ENCODE data around the gene RSPH10B. TPM values are rescaled to one million over a fixed set of nuclear protein-coding genes. Genes with fewer than 3 reads are reported as not detected.
"Not testable (repeated sequence)": the region's sequence is repeated elsewhere in the genome, so short reads cannot be mapped to it uniquely, and the experiment has no call there.

The RSPH10B gene
- total RNA-seq, 1 donor from 2014 or later, result not detected

- DNase-seq (ENCODE audit: low read depth), result peak; percentile 94
- TF ChIP-seq CTCF (IDR thresholded peaks at IDR 0.05; ENCODE audit: insufficient read depth, low read length, poor library complexity, severe bottlenecking), result peak; percentile 10
- H3K27me3 ChIP-seq (ENCODE audit: control insufficient read depth, insufficient read depth, low read length), result no peaks in the 10 kb centered on the region
- peak within 1 kb of the TSS; percentile 72 for H3K4me3 ChIP-seq (ENCODE audit: low read depth, low read length)
- H3K36me3 ChIP-seq (ENCODE audit: control insufficient read depth, insufficient read depth, low read length), result no peaks in the 10 kb centered on the region
Observed at GRCh38 chr7:6008668-6009611, 38.5 kb upstream of the RSPH10B start, which contains the start of the genes AIMP2 and PMS2. TSS of gene AIMP2 (plus strand) at chr7:6009272. CDS start at chr7:6009364, 92 bp downstream. TSS of gene PMS2 (minus strand) at chr7:6009049. CDS start at chr7:6009019, 30 bp downstream.

GRCh38 chr7:6007835-6008590 lies 37.5 kb upstream of the RSPH10B start:
- not testable (repeated sequence) for DNase-seq (ENCODE audit: low read depth); H3K36me3 ChIP-seq (ENCODE audit: control insufficient read depth, insufficient read depth, low read length); H3K27me3 ChIP-seq (ENCODE audit: control insufficient read depth, insufficient read depth, low read length)
- H3K4me3 ChIP-seq (ENCODE audit: low read depth, low read length), result peak overlapping the region; percentile 72

GRCh38 chr7:6007386-6007785 lies 36.9 kb upstream of the RSPH10B start:
- DNase-seq (ENCODE audit: low read depth), result no peak
- no peaks in the 10 kb centered on the region for H3K36me3 ChIP-seq (ENCODE audit: control insufficient read depth, insufficient read depth, low read length)
- no peak for TF ChIP-seq CTCF (IDR thresholded peaks at IDR 0.05; ENCODE audit: insufficient read depth, low read length, poor library complexity, severe bottlenecking)
- H3K27me3 ChIP-seq (ENCODE audit: control insufficient read depth, insufficient read depth, low read length), result no peaks in the 10 kb centered on the region
- H3K4me3 ChIP-seq (ENCODE audit: low read depth, low read length), result no peak overlapping the region

- H3K36me3 ChIP-seq (ENCODE audit: control insufficient read depth, insufficient read depth, low read length), result no peaks in the 10 kb centered on the region
- H3K27me3 ChIP-seq (ENCODE audit: control insufficient read depth, insufficient read depth, low read length), result no peaks in the 10 kb centered on the region
- peak; percentile 54 for TF ChIP-seq CTCF (IDR thresholded peaks at IDR 0.05; ENCODE audit: insufficient read depth, low read length, poor library complexity, severe bottlenecking)
- no peak overlapping the region for H3K4me3 ChIP-seq (ENCODE audit: low read depth, low read length)
- no peak for DNase-seq (ENCODE audit: low read depth)
Observed at GRCh38 chr7:5997210-5997808, 26.8 kb upstream of the RSPH10B start.

GRCh38 chr7:5987061-5987460 lies 16.6 kb upstream of the RSPH10B start:
- H3K36me3 ChIP-seq (ENCODE audit: control insufficient read depth, insufficient read depth, low read length); H3K4me3 ChIP-seq (ENCODE audit: low read depth, low read length); DNase-seq (ENCODE audit: low read depth); H3K27me3 ChIP-seq (ENCODE audit: control insufficient read depth, insufficient read depth, low read length): not testable (repeated sequence)

- H3K4me3 ChIP-seq (ENCODE audit: low read depth, low read length); DNase-seq (ENCODE audit: low read depth); H3K36me3 ChIP-seq (ENCODE audit: control insufficient read depth, insufficient read depth, low read length); H3K27me3 ChIP-seq (ENCODE audit: control insufficient read depth, insufficient read depth, low read length): not testable (repeated sequence)
Observed at GRCh38 chr7:5979680-5980314, 9.3 kb upstream of the RSPH10B start.

- not testable (repeated sequence) for H3K36me3 ChIP-seq (ENCODE audit: control insufficient read depth, insufficient read depth, low read length)
Observed at GRCh38 chr7:5973580-5973979, 3.1 kb upstream of the RSPH10B start.

GRCh38 chr7:5963810-5964209 lies 6.7 kb downstream of the RSPH10B start:
- not testable (repeated sequence) for H3K36me3 ChIP-seq (ENCODE audit: control insufficient read depth, insufficient read depth, low read length); DNase-seq (ENCODE audit: low read depth); H3K27me3 ChIP-seq (ENCODE audit: control insufficient read depth, insufficient read depth, low read length); H3K4me3 ChIP-seq (ENCODE audit: low read depth, low read length)

More at GRCh38 chr7:5973580-5973979, 3.1 kb upstream of the RSPH10B start:
- not testable (repeated sequence) for DNase-seq (ENCODE audit: low read depth); H3K27me3 ChIP-seq (ENCODE audit: control insufficient read depth, insufficient read depth, low read length); H3K4me3 ChIP-seq (ENCODE audit: low read depth, low read length)

GRCh38 chr7:5963205-5963604 lies 7.3 kb downstream of the RSPH10B start:
- not testable (repeated sequence) for DNase-seq (ENCODE audit: low read depth); H3K4me3 ChIP-seq (ENCODE audit: low read depth, low read length)

GRCh38 chr7:5934945-5935450 lies 35.5 kb downstream of the RSPH10B start:
- not testable (repeated sequence) for H3K4me3 ChIP-seq (ENCODE audit: low read depth, low read length); H3K36me3 ChIP-seq (ENCODE audit: control insufficient read depth, insufficient read depth, low read length); DNase-seq (ENCODE audit: low read depth); H3K27me3 ChIP-seq (ENCODE audit: control insufficient read depth, insufficient read depth, low read length)

More at GRCh38 chr7:5963205-5963604, 7.3 kb downstream of the RSPH10B start:
- not testable (repeated sequence) for H3K27me3 ChIP-seq (ENCODE audit: control insufficient read depth, insufficient read depth, low read length); H3K36me3 ChIP-seq (ENCODE audit: control insufficient read depth, insufficient read depth, low read length)
